Chondrocyte (in vitro differentiated cells): ENCODE results near the gene SMARCAL1. TPM values are rescaled to one million over a fixed set of nuclear protein-coding genes. Genes with fewer than 3 reads are reported as not detected.

Experiments used
- DNase-seq: peaks from one replicate; pipeline ENCODE4 v3.0.0; 2021; ENCODE audit warnings: mixed read lengths, low spot score
- H3K27ac Mint-ChIP-seq: one replicate; pipeline ENCODE4 v1.8.0; 2021; ENCODE audit warnings: mild to moderate bottlenecking, moderate library complexity, mixed read lengths; ENCODE audit not compliant: unreplicated experiment
- H3K27me3 Mint-ChIP-seq: 2 replicates; pipeline ENCODE4 v1.8.0; 2021; ENCODE audit warnings: low read depth, mixed read lengths
- H3K36me3 Mint-ChIP-seq: 2 replicates; pipeline ENCODE4 v1.8.0; 2021; ENCODE audit warnings: low read depth, mixed read lengths
- H3K4me1 Mint-ChIP-seq: 2 replicates; pipeline ENCODE4 v1.8.0; 2021; ENCODE audit warnings: low read depth, mild to moderate bottlenecking, mixed read lengths
- H3K4me3 Mint-ChIP-seq: one replicate; pipeline ENCODE4 v1.8.0; 2021; ENCODE audit warnings: mild to moderate bottlenecking, moderate library complexity, mixed read lengths; ENCODE audit not compliant: unreplicated experiment
- H3K9me3 Mint-ChIP-seq: 2 replicates; pipeline ENCODE4 v1.8.0; 2021; ENCODE audit warnings: low read depth, mixed read lengths
- CTCF ChIP-seq: fragments of 200-600 bp; sonication (generic); IDR thresholded peaks from 2 replicates; pipeline ENCODE4 v1.5.0; 2021; ENCODE audit warnings: antibody characterized with exemption, mild to moderate bottlenecking, moderate library complexity
- total RNA-seq: library from RNA; stranded (reverse); gene quantifications from 3 replicates; pipeline ENCODE4 v1.2.1, GENCODE V29; 2021

SMARCAL1 gene
- total RNA-seq, 1 donor from 2014 or later = 26.3 TPM

- Mint-ChIP-seq H3K36me3 (no peaks in the 10 kb centered on the region), H3K4me1 (no peaks in the 10 kb centered on the region), H3K9me3 (no peaks in the 10 kb centered on the region), H3K4me3 (no peak overlapping the region), H3K27me3 (no peaks in the 10 kb centered on the region), H3K27ac (no peak overlapping the region)
- no peak for DNase-seq
- TF ChIP-seq CTCF = no peak
Observed at GRCh38 chr2:216399621-216400020, 12.7 kb upstream of the SMARCAL1 start.

- DNase-seq = no peak
- Mint-ChIP-seq H3K9me3 (no peaks in the 10 kb centered on the region), H3K4me1 (no peaks in the 10 kb centered on the region), H3K27ac (no peak overlapping the region), H3K36me3 (no peaks in the 10 kb centered on the region), H3K27me3 (no peaks in the 10 kb centered on the region), H3K4me3 (no peak overlapping the region)
- TF ChIP-seq CTCF = no peak
Observed at GRCh38 chr2:216402751-216403150, 9.5 kb upstream of the SMARCAL1 start.

- Mint-ChIP-seq H3K4me3 (no peak overlapping the region), H3K27me3 (no peaks in the 10 kb centered on the region), H3K9me3 (no peaks in the 10 kb centered on the region), H3K4me1 (no peaks in the 10 kb centered on the region), H3K27ac (no peak overlapping the region), H3K36me3 (no peaks in the 10 kb centered on the region)
- no peak for DNase-seq
- peak; percentile 84 for TF ChIP-seq CTCF
Observed at GRCh38 chr2:216404010-216404618, 8.2 kb upstream of the SMARCAL1 start.

GRCh38 chr2:216405588-216405987, 6.7 kb upstream of the SMARCAL1 start:
- no peaks in the 10 kb centered on the region for H3K9me3 Mint-ChIP-seq
- no peak overlapping the region for H3K27ac Mint-ChIP-seq
- DNase-seq = no peak
- H3K4me1 Mint-ChIP-seq = no peaks in the 10 kb centered on the region
- no peak for TF ChIP-seq CTCF
- no peak overlapping the region for H3K4me3 Mint-ChIP-seq
- H3K27me3 Mint-ChIP-seq = no peaks in the 10 kb centered on the region
- no peaks in the 10 kb centered on the region for H3K36me3 Mint-ChIP-seq

GRCh38 chr2:216406826-216407225, 5.5 kb upstream of the SMARCAL1 start:
- peaks cover 4% of the 10 kb centered on the region for H3K4me1 Mint-ChIP-seq
- H3K27me3 Mint-ChIP-seq = no peaks in the 10 kb centered on the region
- H3K27ac Mint-ChIP-seq = no peak overlapping the region
- H3K36me3 Mint-ChIP-seq = no peaks in the 10 kb centered on the region
- H3K4me3 Mint-ChIP-seq = no peak overlapping the region
- H3K9me3 Mint-ChIP-seq = no peaks in the 10 kb centered on the region
- no peak for TF ChIP-seq CTCF
- DNase-seq = no peak
